D721Med (cell line): Measurements from ENCODE around the gene SLC6A20.

Source experiments
- DNase-seq: peaks from one replicate; pipeline ENCODE4 v3.0.0; 2011; ENCODE audit warnings: low spot score; ENCODE audit not compliant: insufficient read length
- FAIRE-seq: peaks from 2 replicates; lab custom pipeline; 2011; peaks lifted over from hg19 to GRCh38; lab: Jason Lieb, UNC
- CTCF ChIP-seq: IDR thresholded peaks from 2 replicates; pipeline ENCODE4 v1.5.1; 2012; ENCODE audit warnings: mild to moderate bottlenecking, control low read depth; ENCODE audit not compliant: insufficient read depth; ENCODE audit errors: missing control alignments

The SLC6A20 gene

GRCh38 chr3:45786801-45787495, 9.4 kb downstream of the SLC6A20 start:
- DNase-seq = no peak
- TF ChIP-seq CTCF = no peak
- no peak for FAIRE-seq

DNA sequence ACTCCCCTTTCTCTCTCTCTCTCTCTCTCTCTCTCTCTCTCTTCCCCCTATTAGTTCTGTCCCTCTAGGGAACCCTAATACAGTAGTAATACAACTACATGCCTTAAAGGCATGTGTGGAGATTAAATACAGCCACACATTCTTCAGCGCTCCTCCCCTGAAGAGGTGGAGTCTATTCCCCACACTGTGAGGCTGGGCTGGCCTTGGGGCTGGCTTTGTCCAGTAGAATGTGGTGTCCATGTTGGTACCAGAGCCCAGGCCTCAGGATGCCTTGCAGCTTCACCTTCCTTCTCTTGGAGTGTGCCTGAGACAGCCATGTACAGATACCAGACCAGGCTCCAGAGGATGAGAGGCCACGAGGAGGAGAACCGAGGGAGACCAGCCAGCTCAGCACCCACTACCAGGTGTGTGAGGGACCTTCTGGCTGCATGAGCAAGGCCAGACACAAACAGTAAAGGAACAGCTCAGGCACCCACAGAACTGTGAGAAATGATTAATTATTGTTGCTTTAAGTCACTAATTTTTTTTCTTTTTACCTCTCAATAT, 10.7 kb downstream of the SLC6A20 start:
- FAIRE-seq (no peak), DNase-seq (no peak)
- TF ChIP-seq CTCF = no peak

DNA sequence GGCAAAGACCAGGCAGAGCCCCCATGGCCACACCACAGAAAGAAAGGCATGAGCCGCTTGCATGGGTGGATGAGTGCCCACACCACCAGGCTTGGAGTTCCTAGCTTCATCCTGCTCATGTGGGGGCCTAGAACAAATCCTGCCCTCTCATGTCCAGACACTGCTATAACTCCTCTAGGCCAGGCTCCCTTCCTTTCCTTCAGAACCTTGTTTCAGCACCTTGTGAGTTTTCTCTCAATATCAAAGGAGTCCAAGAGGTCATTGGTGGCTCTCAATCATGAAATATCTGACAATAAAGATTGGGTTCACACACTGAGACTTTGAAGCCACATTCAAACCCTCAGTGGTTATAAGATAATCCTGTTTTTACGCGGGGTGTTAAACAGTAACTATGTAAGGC, 12.7 kb downstream of the SLC6A20 start:
- no peak for FAIRE-seq
- DNase-seq = no peak
- no peak for TF ChIP-seq CTCF

GRCh38 chr3:45782381-45782780, 14.0 kb downstream of the SLC6A20 start:
- DNase-seq (no peak), FAIRE-seq (no peak)
- TF ChIP-seq CTCF = no peak

- no peak for FAIRE-seq
- TF ChIP-seq CTCF = no peak
- no peak for DNase-seq
These were observed 14.5 kb downstream of the SLC6A20 start for GRCh38 chr3:45781841-45782240.

GRCh38 chr3:45781271-45781670, 15.1 kb downstream of the SLC6A20 start:
- FAIRE-seq (no peak), DNase-seq (no peak)
- TF ChIP-seq CTCF = no peak
